HepG2 (cell line): ENCODE results near the gene PMS2. TPM values are rescaled to one million over a fixed set of nuclear protein-coding genes. Genes with fewer than 3 reads are reported as not detected.

ENCODE experiments used
- CHCHD3 ChIP-seq: sonication (generic); formaldehyde crosslinking; IDR thresholded peaks from 2 replicates; pipeline ENCODE4 v1.8.0; 2022; ENCODE audit warnings: mild to moderate bottlenecking, missing genetic modification reagents, moderate library complexity
- ESRRA ChIP-seq: sonication (generic); formaldehyde crosslinking; IDR thresholded peaks from 2 replicates; pipeline ENCODE4 v1.5.1; 2020; ENCODE audit warnings: mild to moderate bottlenecking, low read depth, missing genetic modification reagents
- GTF3A ChIP-seq: sonication (generic); formaldehyde crosslinking; conservative IDR thresholded peaks from 2 replicates; pipeline ENCODE4 v1.4.0; 2020; ENCODE audit warnings: mild to moderate bottlenecking, missing genetic modification reagents
- HNRNPK ChIP-seq: fragments of 200-400 bp; formaldehyde crosslinking; IDR thresholded peaks from 2 replicates; pipeline ENCODE4 v1.6.1; 2018; ENCODE audit warnings: low read length, low read depth, moderate library complexity, mild to moderate bottlenecking; ENCODE audit not compliant: poor library complexity, severe bottlenecking
- KAT8 ChIP-seq: IDR thresholded peaks from 2 replicates; pipeline ENCODE4 v1.6.1; 2016; ENCODE audit warnings: missing genetic modification reagents, missing compliant biosample characterization
- LBX2 ChIP-seq: sonication (generic); formaldehyde crosslinking; IDR thresholded peaks from 2 replicates; pipeline ENCODE4 v1.5.0; 2020; ENCODE audit warnings: missing genetic modification reagents, mild to moderate bottlenecking, borderline replicate concordance
- MLLT10 ChIP-seq: sonication (generic); formaldehyde crosslinking; IDR thresholded peaks from 2 replicates; pipeline ENCODE4 v1.4.0; 2020; ENCODE audit warnings: missing genetic modification reagents
- MLXIP ChIP-seq: sonication (generic); formaldehyde crosslinking; IDR thresholded peaks from 2 replicates; pipeline ENCODE4 v1.9.0; 2021; ENCODE audit warnings: missing genetic modification reagents, borderline replicate concordance
- NFATC3 ChIP-seq: sonication (generic); formaldehyde crosslinking; IDR thresholded peaks from 2 replicates; pipeline ENCODE4 v1.5.1; 2020; ENCODE audit warnings: mild to moderate bottlenecking, missing genetic modification reagents
- NKX3-1 ChIP-seq: sonication (generic); formaldehyde crosslinking; IDR thresholded peaks from 2 replicates; pipeline ENCODE4 v1.5.0; 2020; ENCODE audit warnings: missing genetic modification reagents
- PRPF4 ChIP-seq: fragments of 200-400 bp; formaldehyde crosslinking; IDR thresholded peaks from 2 replicates; pipeline ENCODE4 v1.6.1; 2016; ENCODE audit warnings: low read length, low read depth; ENCODE audit not compliant: poor library complexity, severe bottlenecking
- RBM39 ChIP-seq: fragments of 200-400 bp; formaldehyde crosslinking; IDR thresholded peaks from one replicate; pipeline ENCODE4 v1.6.1; 2018; ENCODE audit warnings: antibody characterized with exemption, mild to moderate bottlenecking, low read depth, low read length; ENCODE audit not compliant: poor library complexity, severe bottlenecking
- ZNF33A ChIP-seq: sonication (generic); formaldehyde crosslinking; IDR thresholded peaks from 2 replicates; pipeline ENCODE4 v1.5.1; 2020; ENCODE audit warnings: missing genetic modification reagents, mild to moderate bottlenecking, moderate library complexity, borderline replicate concordance
- polyA plus RNA-seq, 8 experiments: library from polyadenylated mRNA; depleted of rRNA in 3 of 8; stranded (reverse) in 7 of 8; unstranded in 1 of 8; fragments of >200 nt; fragmentation: Illumina TruSeq in 4 of 8; extraction: Trizol in 4 of 8; gene quantifications; 2 replicates each; pipeline versions ENCODE4 v1.2.1 to v1.2.3, GENCODE V29; 2011 to 2016; ENCODE audit warnings: low read depth in 4 of 8, missing spikeins in 1 of 8, mixed read lengths in 1 of 8; ENCODE audit not compliant: insufficient read depth in 1 of 8
- total RNA-seq, 5 experiments: library from RNA; depleted of rRNA; stranded (reverse); fragments of >200 nt; fragmentation: Illumina TruSeq; extraction: Trizol; gene quantifications; 2 replicates each; pipeline ENCODE4 v1.2.3, GENCODE V29; 2016; ENCODE audit warnings: low read depth in 1 of 5
- TF ChIP-seq, protein P1 (sequence below): sonication (generic); formaldehyde crosslinking; IDR thresholded peaks from 2 replicates; pipeline ENCODE4 v1.4.0; 2020; ENCODE audit warnings: missing genetic modification reagents, borderline replicate concordance
- TF ChIP-seq, protein P2 (sequence below): sonication (generic); formaldehyde crosslinking; IDR thresholded peaks from 2 replicates; pipeline ENCODE4 v1.9.0; 2021; ENCODE audit warnings: missing genetic modification reagents, borderline replicate concordance

PMS2 gene
- total and polyA plus RNA-seq, 2 of the 13 experiments (the other 11 are each of a cell fraction or from before 2014, with no cell fraction given) = 6.3 to 11.4 TPM

GRCh38 chr7:6026011-6026819 lies 17.4 kb upstream of the PMS2 start (continued):
- TF ChIP-seq, protein P1, sequence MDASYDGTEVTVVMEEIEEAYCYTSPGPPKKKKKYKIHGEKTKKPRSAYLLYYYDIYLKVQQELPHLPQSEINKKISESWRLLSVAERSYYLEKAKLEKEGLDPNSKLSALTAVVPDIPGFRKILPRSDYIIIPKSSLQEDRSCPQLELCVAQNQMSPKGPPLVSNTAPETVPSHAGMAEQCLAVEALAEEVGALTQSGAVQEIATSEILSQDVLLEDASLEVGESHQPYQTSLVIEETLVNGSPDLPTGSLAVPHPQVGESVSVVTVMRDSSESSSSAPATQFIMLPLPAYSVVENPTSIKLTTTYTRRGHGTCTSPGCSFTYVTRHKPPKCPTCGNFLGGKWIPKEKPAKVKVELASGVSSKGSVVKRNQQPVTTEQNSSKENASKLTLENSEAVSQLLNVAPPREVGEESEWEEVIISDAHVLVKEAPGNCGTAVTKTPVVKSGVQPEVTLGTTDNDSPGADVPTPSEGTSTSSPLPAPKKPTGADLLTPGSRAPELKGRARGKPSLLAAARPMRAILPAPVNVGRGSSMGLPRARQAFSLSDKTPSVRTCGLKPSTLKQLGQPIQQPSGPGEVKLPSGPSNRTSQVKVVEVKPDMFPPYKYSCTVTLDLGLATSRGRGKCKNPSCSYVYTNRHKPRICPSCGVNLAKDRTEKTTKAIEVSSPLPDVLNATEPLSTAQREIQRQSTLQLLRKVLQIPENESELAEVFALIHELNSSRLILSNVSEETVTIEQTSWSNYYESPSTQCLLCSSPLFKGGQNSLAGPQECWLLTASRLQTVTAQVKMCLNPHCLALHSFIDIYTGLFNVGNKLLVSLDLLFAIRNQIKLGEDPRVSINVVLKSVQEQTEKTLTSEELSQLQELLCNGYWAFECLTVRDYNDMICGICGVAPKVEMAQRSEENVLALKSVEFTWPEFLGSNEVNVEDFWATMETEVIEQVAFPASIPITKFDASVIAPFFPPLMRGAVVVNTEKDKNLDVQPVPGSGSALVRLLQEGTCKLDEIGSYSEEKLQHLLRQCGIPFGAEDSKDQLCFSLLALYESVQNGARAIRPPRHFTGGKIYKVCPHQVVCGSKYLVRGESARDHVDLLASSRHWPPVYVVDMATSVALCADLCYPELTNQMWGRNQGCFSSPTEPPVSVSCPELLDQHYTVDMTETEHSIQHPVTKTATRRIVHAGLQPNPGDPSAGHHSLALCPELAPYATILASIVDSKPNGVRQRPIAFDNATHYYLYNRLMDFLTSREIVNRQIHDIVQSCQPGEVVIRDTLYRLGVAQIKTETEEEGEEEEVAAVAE (CRISPR knock-in tag) = no peak
- TF ChIP-seq ESRRA (CRISPR knock-in tag) (no peak), NKX3-1 (CRISPR knock-in tag) (no peak), MLLT10 (CRISPR knock-in tag) (no peak), HNRNPK (no peak), CHCHD3 (CRISPR knock-in tag) (no peak), RBM39 (no peak), KAT8 (CRISPR knock-in tag) (no peak), LBX2 (CRISPR knock-in tag) (no peak), ZNF33A (CRISPR knock-in tag) (no peak), PRPF4 (no peak), NFATC3 (no peak), GTF3A (CRISPR knock-in tag) (no peak), MLXIP (CRISPR knock-in tag) (no peak)
- TF ChIP-seq, protein P2, sequence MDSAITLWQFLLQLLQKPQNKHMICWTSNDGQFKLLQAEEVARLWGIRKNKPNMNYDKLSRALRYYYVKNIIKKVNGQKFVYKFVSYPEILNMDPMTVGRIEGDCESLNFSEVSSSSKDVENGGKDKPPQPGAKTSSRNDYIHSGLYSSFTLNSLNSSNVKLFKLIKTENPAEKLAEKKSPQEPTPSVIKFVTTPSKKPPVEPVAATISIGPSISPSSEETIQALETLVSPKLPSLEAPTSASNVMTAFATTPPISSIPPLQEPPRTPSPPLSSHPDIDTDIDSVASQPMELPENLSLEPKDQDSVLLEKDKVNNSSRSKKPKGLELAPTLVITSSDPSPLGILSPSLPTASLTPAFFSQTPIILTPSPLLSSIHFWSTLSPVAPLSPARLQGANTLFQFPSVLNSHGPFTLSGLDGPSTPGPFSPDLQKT (CRISPR knock-in tag) = no peak
